Astrocyte of the spinal cord (primary cell): Measurements from ENCODE around the gene ENPP1.
"Not testable (repeated sequence)": the region's sequence is repeated elsewhere in the genome, so short reads cannot be mapped to it uniquely, and the experiment has no call there.

Experiments
- DNase-seq: peaks from one replicate; pipeline ENCODE4 v3.0.0; 2011; ENCODE audit warnings: low read depth, low spot score
- H3K4me3 ChIP-seq: 2 replicates; pipeline ENCODE4 v1.5.1; 2011; ENCODE audit warnings: low read depth, mild to moderate bottlenecking, low read length, moderate library complexity
- CTCF ChIP-seq: IDR thresholded peaks from 2 replicates; pipeline ENCODE4 v1.5.1; 2012; ENCODE audit warnings: low read depth, mild to moderate bottlenecking, low read length, inconsistent platforms
- in situ Hi-C: cut with HindIII; loops from 2 replicates; pipeline ENCODE4 v1.10.0; 2017; ENCODE audit warnings: low sequenced_read_pairs

Gene ENPP1

GRCh38 chr6:131910956-131911355 is 103.1 kb downstream of the ENPP1 start:
- in situ Hi-C loops, result no loop called here
- TF ChIP-seq CTCF, result no peak

GRCh38 chr6:131911951-131912350 is 104.1 kb downstream of the ENPP1 start:
- DNase-seq, result no peak
- no peak for TF ChIP-seq CTCF
- H3K4me3 ChIP-seq, result no peak overlapping the region
- in situ Hi-C loops, result no loop called here

More at GRCh38 chr6:131910956-131911355, 103.1 kb downstream of the ENPP1 start:
- DNase-seq, result no peak
- no peak overlapping the region for H3K4me3 ChIP-seq

GRCh38 chr6:131914234-131914633 is 106.4 kb downstream of the ENPP1 start:
- no peak for TF ChIP-seq CTCF
- in situ Hi-C loops, result no loop called here
- no peak for DNase-seq
- H3K4me3 ChIP-seq, result no peak overlapping the region

GRCh38 chr6:131914967-131915751 is 107.3 kb downstream of the ENPP1 start:
- DNase-seq, result peak; percentile 85
- no peak overlapping the region for H3K4me3 ChIP-seq
- in situ Hi-C loops, result no loop called here
- TF ChIP-seq CTCF, result peak; percentile 91

GRCh38 chr6:131916091-131916796 is 108.4 kb downstream of the ENPP1 start:
- in situ Hi-C loops, DNase-seq, H3K4me3 ChIP-seq: not testable (repeated sequence)

- peak; percentile 23 for DNase-seq
- in situ Hi-C loops, result no loop called here
- TF ChIP-seq CTCF, result no peak
- no peak overlapping the region for H3K4me3 ChIP-seq
These were observed 109.0 kb downstream of the ENPP1 start for GRCh38 chr6:131916847-131917246.

GRCh38 chr6:131917318-131917717 is 109.5 kb downstream of the ENPP1 start:
- in situ Hi-C loops, result no loop called here
- no peak for TF ChIP-seq CTCF
- H3K4me3 ChIP-seq, result no peak overlapping the region
- peak; percentile 52 for DNase-seq
